Fibroblast of villous mesenchyme (primary cell): ENCODE measurements around the gene GYG2. TPM values are rescaled to one million over a fixed set of nuclear protein-coding genes. Genes with fewer than 3 reads are reported as not detected.

ENCODE experiments used
- DNase-seq: peaks from one replicate; pipeline ENCODE4 v3.0.0-alpha.2; 2010; ENCODE audit warnings: low read depth
- H3K4me3 ChIP-seq: 2 replicates; pipeline ENCODE4 v1.5.1; 2011; ENCODE audit warnings: low read depth, mild to moderate bottlenecking, low read length
- total RNA-seq: library from RNA; depleted of rRNA; stranded (reverse); fragments of >200 nt; gene quantifications from 2 replicates; pipeline ENCODE4 v1.2.3, GENCODE V29; 2012
- TF ChIP-seq, protein P1 (sequence below): IDR thresholded peaks from 2 replicates; pipeline ENCODE4 v1.5.1; 2012; ENCODE audit warnings: low read depth, mild to moderate bottlenecking, low read length; ENCODE audit not compliant: insufficient read depth

Gene GYG2
- total RNA-seq, 1 donor: 3.5 TPM

DNA sequence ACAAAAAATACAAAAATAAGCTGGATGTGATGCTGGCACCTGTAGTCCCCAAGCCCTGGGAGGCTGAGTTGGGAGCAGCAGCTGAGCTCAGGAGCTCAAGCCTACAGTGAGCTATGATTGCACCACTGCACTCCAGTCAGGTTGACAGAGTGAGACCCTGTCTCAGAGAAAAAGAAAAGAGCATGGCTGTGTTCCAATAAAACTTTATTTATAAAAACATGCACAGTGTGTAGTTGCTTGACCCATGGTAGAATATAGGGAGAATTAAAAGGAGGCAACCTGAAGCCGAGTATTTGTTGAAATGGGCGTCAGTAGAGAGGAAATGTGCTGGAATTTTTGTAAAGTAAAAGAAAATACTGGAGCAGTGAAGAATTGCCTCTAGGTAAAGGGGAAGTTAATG lies 27.0 kb downstream of the GYG2 start:
- TF ChIP-seq, protein P1, sequence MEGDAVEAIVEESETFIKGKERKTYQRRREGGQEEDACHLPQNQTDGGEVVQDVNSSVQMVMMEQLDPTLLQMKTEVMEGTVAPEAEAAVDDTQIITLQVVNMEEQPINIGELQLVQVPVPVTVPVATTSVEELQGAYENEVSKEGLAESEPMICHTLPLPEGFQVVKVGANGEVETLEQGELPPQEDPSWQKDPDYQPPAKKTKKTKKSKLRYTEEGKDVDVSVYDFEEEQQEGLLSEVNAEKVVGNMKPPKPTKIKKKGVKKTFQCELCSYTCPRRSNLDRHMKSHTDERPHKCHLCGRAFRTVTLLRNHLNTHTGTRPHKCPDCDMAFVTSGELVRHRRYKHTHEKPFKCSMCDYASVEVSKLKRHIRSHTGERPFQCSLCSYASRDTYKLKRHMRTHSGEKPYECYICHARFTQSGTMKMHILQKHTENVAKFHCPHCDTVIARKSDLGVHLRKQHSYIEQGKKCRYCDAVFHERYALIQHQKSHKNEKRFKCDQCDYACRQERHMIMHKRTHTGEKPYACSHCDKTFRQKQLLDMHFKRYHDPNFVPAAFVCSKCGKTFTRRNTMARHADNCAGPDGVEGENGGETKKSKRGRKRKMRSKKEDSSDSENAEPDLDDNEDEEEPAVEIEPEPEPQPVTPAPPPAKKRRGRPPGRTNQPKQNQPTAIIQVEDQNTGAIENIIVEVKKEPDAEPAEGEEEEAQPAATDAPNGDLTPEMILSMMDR: no peak
- no peak overlapping the region for H3K4me3 ChIP-seq
- no peak for DNase-seq

DNA sequence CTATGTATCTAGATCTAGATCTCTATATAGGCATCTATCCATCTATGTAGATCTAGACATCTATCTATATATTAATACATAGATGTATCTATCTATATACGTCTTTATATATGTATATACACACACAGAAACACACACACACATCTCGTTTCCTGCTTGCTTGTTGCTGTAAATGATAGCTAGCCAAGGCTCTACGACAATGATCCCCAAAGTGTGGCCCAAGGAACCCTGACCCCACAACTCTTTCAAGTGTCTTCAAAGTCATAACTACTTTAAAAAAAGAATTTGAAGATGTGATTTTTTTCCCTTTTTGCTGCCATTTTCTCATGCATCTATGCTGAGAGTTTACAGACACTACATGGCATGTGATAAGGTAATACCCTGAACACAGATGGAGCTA lies 28.8 kb downstream of the GYG2 start:
- TF ChIP-seq, protein P1: no peak
- no peak overlapping the region for H3K4me3 ChIP-seq
- DNase-seq: no peak

DNA sequence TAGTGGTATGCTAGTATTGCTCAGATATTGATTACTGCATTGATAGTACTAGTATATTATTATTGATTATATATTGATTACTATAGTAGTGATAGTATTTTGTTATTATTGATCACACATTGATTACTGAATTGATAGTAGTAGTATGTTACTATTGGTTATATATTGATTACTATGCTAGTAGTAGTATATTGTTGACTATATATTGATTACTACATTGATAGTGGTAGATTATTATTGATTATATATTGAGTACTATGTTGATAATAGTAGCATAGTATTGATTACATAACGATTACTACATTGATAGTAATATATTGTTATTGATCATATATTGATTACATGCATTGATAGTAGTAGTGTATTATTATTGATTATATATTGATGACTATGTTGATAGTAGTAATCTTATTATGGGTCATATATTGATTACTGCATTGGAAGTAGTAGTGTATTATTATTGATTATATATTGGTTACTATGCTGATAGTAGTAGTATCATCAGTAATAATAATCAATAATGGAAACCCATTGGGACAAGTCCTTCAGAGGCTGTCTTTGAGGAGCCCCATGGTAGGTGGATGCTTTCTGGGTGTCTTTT lies 30.6 kb downstream of the GYG2 start:
- DNase-seq: no peak
- TF ChIP-seq, protein P1: no peak
- no peak overlapping the region for H3K4me3 ChIP-seq

DNA sequence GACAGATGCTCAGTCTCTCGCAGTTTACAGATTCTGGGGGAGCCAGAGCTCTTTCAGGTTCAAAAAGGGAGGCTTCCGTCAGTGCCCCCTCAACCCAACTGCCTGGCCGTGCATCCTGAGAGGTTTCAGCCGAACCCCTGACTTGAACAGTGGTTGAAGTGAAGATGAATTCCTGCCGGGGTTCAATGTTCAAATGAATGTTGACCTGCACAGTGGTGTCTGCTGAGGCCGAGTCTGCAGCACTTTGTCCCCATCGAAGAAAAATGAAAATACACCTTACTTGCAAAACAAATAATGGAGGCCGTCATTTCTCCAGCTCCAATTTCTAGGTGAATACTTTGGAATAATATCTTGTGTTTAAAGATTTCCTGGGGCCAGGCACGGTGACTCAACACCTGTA lies 33.7 kb downstream of the GYG2 start:
- no peak for DNase-seq
- TF ChIP-seq, protein P1: no peak
- no peak overlapping the region for H3K4me3 ChIP-seq

DNA sequence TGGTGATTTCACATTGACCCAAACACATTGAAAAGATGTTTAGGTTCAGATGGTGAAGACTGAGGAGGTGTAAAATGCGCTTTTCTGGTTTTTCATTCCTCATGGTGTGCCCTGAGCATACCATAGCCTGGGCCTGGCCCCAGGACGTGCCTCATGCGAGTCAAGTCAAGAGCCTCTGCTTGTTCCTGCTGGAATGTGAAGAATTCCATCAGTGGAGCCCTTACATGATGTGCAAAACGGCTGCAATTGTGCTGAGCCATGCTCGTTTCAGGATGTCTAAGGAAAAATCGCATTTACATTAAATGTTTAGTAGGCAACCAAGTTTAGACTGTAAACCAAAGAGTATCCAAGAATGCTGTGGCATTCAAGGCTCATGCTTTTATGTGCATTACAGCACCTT lies 34.9 kb downstream of the GYG2 start:
- TF ChIP-seq, protein P1: no peak
- DNase-seq: peak; percentile 17
- H3K4me3 ChIP-seq: no peak overlapping the region

DNA sequence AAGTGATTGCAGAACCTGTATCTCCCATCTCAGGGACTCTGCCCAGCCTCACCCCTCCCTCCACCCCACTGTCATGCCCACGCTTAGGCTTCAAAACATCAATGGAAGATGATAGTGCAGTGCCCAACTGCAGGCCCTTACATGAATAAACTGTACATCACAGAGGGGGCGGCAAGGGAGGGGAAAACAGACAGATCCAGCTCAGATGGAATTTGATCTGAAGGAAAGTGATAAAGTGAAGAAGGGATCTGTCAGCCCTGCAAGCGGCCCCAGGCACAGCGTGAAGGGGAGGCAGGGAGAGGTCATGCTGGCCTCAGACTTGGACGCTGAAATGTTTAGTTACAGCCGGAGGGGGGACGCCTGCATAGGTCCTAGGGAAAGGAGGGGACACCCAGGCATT lies 38.5 kb downstream of the GYG2 start:
- no peak for DNase-seq
- TF ChIP-seq, protein P1: no peak

DNA sequence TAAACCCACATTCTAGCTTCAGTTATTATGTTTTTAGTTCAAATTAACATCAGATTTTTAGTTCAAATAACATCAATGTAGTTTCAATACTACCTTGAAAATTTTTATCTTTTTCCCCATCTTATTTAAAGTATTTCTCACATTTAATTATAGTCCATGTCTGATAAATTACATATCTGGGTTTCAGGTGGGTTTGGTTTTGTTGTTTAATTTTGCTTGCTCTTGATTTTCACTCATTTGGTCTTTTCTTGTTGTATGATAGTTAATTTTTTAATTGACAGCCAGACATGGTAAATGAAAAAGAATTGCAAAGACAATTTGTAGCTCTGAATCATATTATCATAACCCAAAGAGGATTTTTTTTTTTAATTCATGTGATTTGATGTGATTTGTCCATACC lies 41.9 kb downstream of the GYG2 start:
- TF ChIP-seq, protein P1: no peak
- no peak for DNase-seq

More for the DNA sequence above, 38.5 kb downstream of the GYG2 start:
- H3K4me3 ChIP-seq: no peak overlapping the region

More for the DNA sequence above, 41.9 kb downstream of the GYG2 start:
- no peak overlapping the region for H3K4me3 ChIP-seq
